ENCODE results near the gene FAAP24. TPM values are rescaled to one million over a fixed set of nuclear protein-coding genes. Genes with fewer than 3 reads are reported as not detected.

FAAP24 gene
- total and polyA plus RNA-seq, 2 donors (not counting 3 experiments of a cell fraction or from before 2014, with no cell fraction given): 2.0 to 4.4 TPM

DNA sequence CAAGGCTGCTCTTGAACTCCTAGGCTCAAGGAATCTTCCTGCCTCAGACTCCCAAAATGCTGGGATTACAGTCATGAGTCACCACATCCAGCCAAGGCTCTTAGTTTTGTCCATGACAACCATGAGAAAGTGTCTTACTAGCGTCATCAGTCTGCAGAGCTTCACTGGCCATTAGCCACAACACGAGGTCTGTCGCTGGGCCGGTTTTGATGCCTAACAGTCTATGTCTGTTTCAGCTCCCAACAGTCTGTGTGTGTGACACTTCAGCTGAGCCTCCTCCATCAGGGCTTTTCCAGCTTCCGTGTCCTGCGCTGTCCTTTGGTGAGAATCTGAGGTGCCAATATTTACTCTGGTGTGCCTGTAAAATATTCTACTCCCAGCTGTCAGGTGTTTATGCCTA, 47.8 kb upstream of the FAAP24 start:
- ChIA-PET CTCF (no interaction called here), POLR2A (no interaction called here)
- FAIRE-seq (no peak), DNase-seq (ENCODE audit: low read depth, low spot score) (no peak)
- H3K9ac ChIP-seq (replicated peaks; ENCODE audit: extremely low read depth, insufficient read depth, low read length): no peak overlapping the region
- H2AFZ ChIP-seq (ENCODE audit: low read depth, low read length): no peak overlapping the region
- no peaks in the 10 kb centered on the region for H3K79me2 ChIP-seq (ENCODE audit: control insufficient read depth, insufficient read depth, low read length)
- dilution Hi-C loops (cut with MboI; ENCODE audit: extremely low pct_ligation_motif_present, low sequenced_read_pairs) (no loop called here), intact Hi-C loops (cut with micrococcal nuclease) (no loop called here)
- H4K20me1 ChIP-seq (replicated peaks; ENCODE audit: control insufficient read depth, extremely low read depth, insufficient read depth, low read length): no peaks in the 10 kb centered on the region
- no peaks in the 10 kb centered on the region for H3K9me1 ChIP-seq (replicated peaks; ENCODE audit: control insufficient read depth, extremely low read depth, insufficient read depth, low read length)
- TF ChIP-seq EZH2 (IDR thresholded peaks at IDR 0.05; ENCODE audit: borderline replicate concordance, low read depth, low read length, severe bottlenecking): no peak
- TF ChIP-seq POLR2AphosphoS5 (IDR thresholded peaks at IDR 0.05; ENCODE audit: insufficient read depth, low read depth, low read length): no peak
- no peak for TF ChIP-seq POLR2A (IDR thresholded peaks at IDR 0.05; ENCODE audit: low read depth, low read length)
- TF ChIP-seq MAX (IDR thresholded peaks at IDR 0.05; ENCODE audit: insufficient read depth, insufficient read length): no peak
- BruUV-seq (replicated peaks): no TSS peak
- no peak overlapping the region for H3K4me2 ChIP-seq (ENCODE audit: insufficient read depth, low read length)
- H3K27ac ChIP-seq (ENCODE audit: insufficient read depth, low read depth, low read length): no peak overlapping the region
- H3K4me3 ChIP-seq (replicated peaks in 1 of 3; ENCODE audit: insufficient read depth in 1 of 3, low read depth in 1 of 3, low read length in 3 of 3): no peak overlapping the region
- H3K4me1 ChIP-seq (ENCODE audit: control insufficient read depth, extremely low read depth, insufficient read depth, low read length): no peaks in the 10 kb centered on the region
- no peaks in the 10 kb centered on the region for H3K9me3 ChIP-seq (replicated peaks; ENCODE audit: control insufficient read depth, insufficient read depth, low read length)
- peaks cover 3 to 25% of the 10 kb centered on the region in 2 experiments for H3K36me3 ChIP-seq (ENCODE audit: control insufficient read depth in 2 of 2, extremely low read depth in 1 of 2, insufficient read depth in 2 of 2, low read length in 2 of 2)
- H3K27me3 ChIP-seq (ENCODE audit: control insufficient read depth in 2 of 2, insufficient read depth in 2 of 2, low read length in 2 of 2): no peaks in the 10 kb centered on the region

DNA sequence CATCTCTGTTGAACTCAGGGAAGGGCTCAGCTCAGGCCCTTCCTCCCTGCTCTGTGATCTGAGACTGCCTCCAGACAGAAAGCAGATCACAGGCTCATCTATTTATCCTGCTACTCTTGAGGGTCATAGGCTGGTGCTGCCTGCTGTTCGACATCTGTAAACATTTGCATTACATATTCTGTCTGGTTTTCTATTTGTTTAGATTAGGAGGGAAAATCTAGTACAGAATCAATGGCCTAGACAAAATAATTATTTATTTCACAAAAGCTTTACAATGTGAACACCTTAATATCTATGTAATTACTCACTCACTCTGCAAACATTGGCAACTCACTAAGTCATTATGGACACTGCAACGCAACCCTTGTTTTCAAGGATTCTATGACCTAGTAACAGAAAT, 43.2 kb upstream of the FAAP24 start:
- POLR2A ChIA-PET: no interaction called here
- no peak overlapping the region for H3K9ac ChIP-seq (replicated peaks; ENCODE audit: extremely low read depth, insufficient read depth, low read length)
- CTCF ChIA-PET: interaction anchor here (1.0 kb wide), 1 partner anchor 10 kb away, joined by 4 read pairs; no protein-coding TSS in a partner anchor
- no peaks in the 10 kb centered on the region for H3K9me1 ChIP-seq (replicated peaks; ENCODE audit: control insufficient read depth, extremely low read depth, insufficient read depth, low read length)
- DNase-seq (ENCODE audit: low read depth, low spot score) (no peak), FAIRE-seq (no peak)
- no peak overlapping the region for H3K4me2 ChIP-seq (ENCODE audit: insufficient read depth, low read length)
- no peak for TF ChIP-seq POLR2A (IDR thresholded peaks at IDR 0.05; ENCODE audit: low read depth, low read length)
- TF ChIP-seq POLR2AphosphoS5 (IDR thresholded peaks at IDR 0.05; ENCODE audit: insufficient read depth, low read depth, low read length): no peak
- no peak for TF ChIP-seq JUN (IDR thresholded peaks at IDR 0.05; ENCODE audit: borderline replicate concordance, insufficient read depth, insufficient read length, low read depth)
- no peak for TF ChIP-seq MAX (IDR thresholded peaks at IDR 0.05; ENCODE audit: insufficient read depth, insufficient read length)
- TF ChIP-seq GATA2 (IDR thresholded peaks at IDR 0.05; ENCODE audit: insufficient read depth, insufficient read length, low read depth, low read length): no peak
- TF ChIP-seq FOS (IDR thresholded peaks at IDR 0.05; ENCODE audit: borderline replicate concordance, insufficient read depth, low read length): no peak
- no peak for TF ChIP-seq MYC (IDR thresholded peaks at IDR 0.05; ENCODE audit: low read depth, low read length)
- no peak for TF ChIP-seq EZH2 (IDR thresholded peaks at IDR 0.05; ENCODE audit: borderline replicate concordance, low read depth, low read length, severe bottlenecking)
- peaks cover 3 to 14% of the 10 kb centered on the region in 2 experiments for H3K36me3 ChIP-seq (ENCODE audit: control insufficient read depth in 2 of 2, extremely low read depth in 1 of 2, insufficient read depth in 2 of 2, low read length in 2 of 2)
- H4K20me1 ChIP-seq (replicated peaks; ENCODE audit: control insufficient read depth, extremely low read depth, insufficient read depth, low read length): no peaks in the 10 kb centered on the region
- no peak overlapping the region for H2AFZ ChIP-seq (ENCODE audit: low read depth, low read length)
- no peaks in the 10 kb centered on the region for H3K79me2 ChIP-seq (ENCODE audit: control insufficient read depth, insufficient read depth, low read length)
- no peak overlapping the region for H3K27ac ChIP-seq (ENCODE audit: insufficient read depth, low read depth, low read length)
- no peaks in the 10 kb centered on the region for H3K4me1 ChIP-seq (ENCODE audit: control insufficient read depth, extremely low read depth, insufficient read depth, low read length)
- H3K4me3 ChIP-seq (replicated peaks in 1 of 3; ENCODE audit: insufficient read depth in 1 of 3, low read depth in 1 of 3, low read length in 3 of 3): no peak overlapping the region
- no peaks in the 10 kb centered on the region for H3K27me3 ChIP-seq (ENCODE audit: control insufficient read depth in 2 of 2, insufficient read depth in 2 of 2, low read length in 2 of 2)
- no TSS peak for BruUV-seq (replicated peaks)
- dilution Hi-C loops (cut with MboI; ENCODE audit: extremely low pct_ligation_motif_present, low sequenced_read_pairs): no loop called here
- H3K9me3 ChIP-seq (replicated peaks; ENCODE audit: control insufficient read depth, insufficient read depth, low read length): no peaks in the 10 kb centered on the region
- intact Hi-C loops (cut with micrococcal nuclease): no loop called here

Data from endothelial cell of umbilical vein (primary cell).